GM18505 (cell line): ENCODE data around the gene SYT14.

Source experiments
- ATAC-seq: cut with Tn5 transposase; IDR thresholded peaks from one replicate; pipeline ENCODE4 v1.9.1; 2021; ENCODE audit not compliant: unreplicated experiment
- POLR2A ChIP-seq: IDR thresholded peaks from 4 replicates; pipeline ENCODE4 v1.6.1; 2011; ENCODE audit warnings: borderline replicate concordance; ENCODE audit not compliant: insufficient read depth, insufficient read length; ENCODE audit errors: extremely low read depth

SYT14 gene

GRCh38 chr1:210207597-210208450, 269.8 kb downstream of the SYT14 start:
- ATAC-seq = no peak

GRCh38 chr1:210213335-210213734, 275.3 kb downstream of the SYT14 start:
- no peak for ATAC-seq

More at GRCh38 chr1:210207597-210208450, 269.8 kb downstream of the SYT14 start:
- no peak for TF ChIP-seq POLR2A

GRCh38 chr1:210214573-210215409, 276.8 kb downstream of the SYT14 start:
- no peak for TF ChIP-seq POLR2A
- no peak for ATAC-seq

More at GRCh38 chr1:210213335-210213734, 275.3 kb downstream of the SYT14 start:
- no peak for TF ChIP-seq POLR2A

- no peak for TF ChIP-seq POLR2A
Measured at GRCh38 chr1:210217482-210217881, 279.5 kb downstream of the SYT14 start.

GRCh38 chr1:210218047-210218446, 280.0 kb downstream of the SYT14 start:
- ATAC-seq = no peak
- TF ChIP-seq POLR2A = no peak

More at GRCh38 chr1:210217482-210217881, 279.5 kb downstream of the SYT14 start:
- no peak for ATAC-seq
